Amniotic epithelial cell (primary cell): ENCODE data around the gene CENPM.

ENCODE experiments used
- DNase-seq: peaks from one replicate; pipeline ENCODE4 v3.0.0-alpha.2; 2010; ENCODE audit warnings: low read depth

The CENPM gene

DNA sequence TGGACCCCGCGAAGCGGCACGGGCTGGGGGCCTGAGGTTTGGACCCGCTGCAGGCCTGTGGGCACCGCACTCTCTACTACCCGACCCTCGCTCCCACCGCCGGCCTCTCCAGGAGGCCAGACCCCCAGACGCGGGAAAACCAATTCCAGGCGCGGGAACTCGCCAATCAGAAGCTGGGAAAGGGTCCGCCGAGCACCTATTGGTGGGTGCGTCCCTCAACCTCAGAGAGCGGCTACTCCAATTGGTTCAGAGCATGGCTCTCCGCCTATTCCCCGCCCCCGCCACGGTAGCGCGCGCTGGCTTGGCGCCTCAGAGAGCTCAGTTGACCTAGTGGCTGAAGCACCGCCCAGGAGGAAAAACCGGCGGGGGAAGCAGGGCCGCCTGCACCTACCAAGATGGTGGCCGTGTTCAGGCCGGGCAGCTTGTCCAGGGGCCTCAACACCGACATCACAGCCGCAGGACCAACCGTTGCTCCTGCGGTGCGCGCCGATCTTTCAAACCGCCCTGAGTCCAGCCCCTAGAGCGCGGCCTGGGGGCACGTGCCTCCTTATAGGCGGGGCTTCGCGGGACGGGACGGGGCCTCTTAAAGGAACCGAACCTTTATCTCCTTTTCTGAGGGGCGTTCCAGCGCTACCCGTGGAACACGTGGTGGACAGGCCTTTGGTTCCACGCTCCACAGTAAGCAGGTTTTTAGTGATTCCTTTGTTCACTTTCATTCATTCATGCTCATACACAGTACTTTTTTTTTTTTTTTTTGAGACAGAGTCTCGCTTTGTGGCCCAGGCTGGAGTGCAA is at the start of gene CENPM:
Gene CENPM, minus strand, starts transcription at position 524 of the 795 bp plus-strand sequence. Its CDS starts 76 bp downstream, at position 448.
- peak; percentile 88 for DNase-seq

DNA sequence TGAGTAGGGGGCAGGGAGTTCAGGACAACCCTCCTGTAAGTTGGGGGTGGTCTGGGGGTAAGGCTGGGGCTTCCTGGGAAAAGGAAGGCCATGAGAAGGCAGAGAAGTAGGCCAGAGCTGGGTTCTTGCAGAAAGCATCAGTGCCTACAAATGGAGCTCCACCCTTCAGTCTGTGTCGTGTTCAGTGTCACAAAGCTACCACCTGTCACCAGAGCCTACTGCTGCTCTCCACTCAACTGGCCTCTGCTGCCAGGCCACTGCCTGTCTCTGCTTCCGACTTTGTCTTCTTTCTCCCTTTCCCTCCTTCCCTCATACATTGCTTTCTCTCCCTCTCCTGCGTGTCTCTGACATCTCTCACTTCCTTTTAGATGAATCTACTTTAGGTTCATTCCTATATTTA is 48.3 kb upstream of the CENPM start:
- no peak for DNase-seq

- DNase-seq: no peak
These were observed 45.5 kb upstream of the CENPM start for GRCh38 chr22:41992496-41992895.

- no peak for DNase-seq
These were observed 44.2 kb upstream of the CENPM start for GRCh38 chr22:41991111-41991510.

DNA sequence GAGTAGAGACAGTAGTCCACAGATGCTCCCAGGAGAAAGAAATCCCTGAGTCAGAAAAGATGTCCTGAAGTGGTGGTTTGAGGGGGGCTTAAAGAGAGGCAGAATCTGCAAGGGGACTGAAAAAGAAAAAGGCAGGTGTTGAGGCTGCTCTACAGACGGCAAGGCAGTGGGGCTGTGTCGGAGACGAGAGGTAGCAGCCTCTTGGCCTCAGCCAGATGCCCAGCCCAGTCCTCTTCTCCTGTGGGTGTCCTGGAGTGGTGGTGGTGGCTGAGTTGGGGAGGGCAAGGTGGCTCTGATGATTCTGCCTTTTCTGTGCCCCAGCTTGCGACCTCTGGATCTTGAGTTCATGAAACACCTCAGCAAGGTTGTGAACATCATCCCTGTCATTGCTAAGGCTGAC is 42.3 kb upstream of the CENPM start:
- no peak for DNase-seq

- DNase-seq: no peak
These were observed 40.3 kb upstream of the CENPM start for GRCh38 chr22:41987276-41987675.

GRCh38 chr22:41983513-41984405 is 36.8 kb upstream of the CENPM start:
- DNase-seq: peak; percentile 11

GRCh38 chr22:41982865-41983264 is 35.9 kb upstream of the CENPM start:
- no peak for DNase-seq

- DNase-seq: no peak
These were observed 32.7 kb upstream of the CENPM start for GRCh38 chr22:41979423-41980250.

GRCh38 chr22:41978732-41979131 is 31.8 kb upstream of the CENPM start:
- no peak for DNase-seq

- DNase-seq: no peak
These were observed 30.1 kb upstream of the CENPM start for GRCh38 chr22:41976961-41977566.

DNA sequence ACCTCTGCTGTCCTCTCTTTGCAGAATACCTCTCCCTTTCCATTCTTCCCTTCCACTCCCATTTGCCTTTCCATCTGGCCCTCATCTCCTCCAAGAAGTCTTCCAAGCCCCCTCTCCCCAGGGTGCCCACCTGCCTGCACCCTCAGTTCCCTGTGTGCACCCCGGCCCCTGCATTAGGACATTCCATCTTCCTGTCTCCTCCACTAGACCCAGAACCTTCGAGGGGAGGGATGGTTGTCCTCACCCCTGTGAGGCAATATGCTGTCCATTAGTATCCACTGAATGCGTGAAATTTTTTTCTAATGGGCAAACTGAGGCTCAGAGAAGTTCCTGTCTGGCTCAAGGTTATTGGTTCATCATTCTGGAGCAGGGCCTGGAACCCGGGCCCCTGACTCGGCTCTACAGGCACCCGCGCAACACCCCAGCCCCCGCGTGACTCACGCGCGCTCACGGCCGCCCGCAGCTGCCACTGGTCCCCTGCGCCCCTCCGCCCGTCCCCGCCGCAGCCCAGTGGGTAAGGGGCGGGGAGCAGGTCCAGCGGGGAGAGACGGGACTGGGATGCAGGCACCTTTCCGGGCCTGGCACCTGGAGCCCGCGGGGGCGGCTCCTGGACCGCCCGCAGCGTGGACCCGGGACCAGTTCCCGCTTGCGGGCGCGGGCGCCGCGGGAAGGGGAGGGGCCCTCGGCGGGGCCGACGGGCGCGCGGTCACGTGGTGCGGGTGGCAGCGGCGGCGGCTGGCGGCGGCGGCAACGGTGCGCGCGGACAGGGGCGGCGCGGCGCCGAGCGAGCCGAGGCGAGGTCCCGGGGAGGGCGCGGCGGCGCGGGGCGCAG is 29.3 kb upstream of the CENPM start:
- DNase-seq: no peak

DNA sequence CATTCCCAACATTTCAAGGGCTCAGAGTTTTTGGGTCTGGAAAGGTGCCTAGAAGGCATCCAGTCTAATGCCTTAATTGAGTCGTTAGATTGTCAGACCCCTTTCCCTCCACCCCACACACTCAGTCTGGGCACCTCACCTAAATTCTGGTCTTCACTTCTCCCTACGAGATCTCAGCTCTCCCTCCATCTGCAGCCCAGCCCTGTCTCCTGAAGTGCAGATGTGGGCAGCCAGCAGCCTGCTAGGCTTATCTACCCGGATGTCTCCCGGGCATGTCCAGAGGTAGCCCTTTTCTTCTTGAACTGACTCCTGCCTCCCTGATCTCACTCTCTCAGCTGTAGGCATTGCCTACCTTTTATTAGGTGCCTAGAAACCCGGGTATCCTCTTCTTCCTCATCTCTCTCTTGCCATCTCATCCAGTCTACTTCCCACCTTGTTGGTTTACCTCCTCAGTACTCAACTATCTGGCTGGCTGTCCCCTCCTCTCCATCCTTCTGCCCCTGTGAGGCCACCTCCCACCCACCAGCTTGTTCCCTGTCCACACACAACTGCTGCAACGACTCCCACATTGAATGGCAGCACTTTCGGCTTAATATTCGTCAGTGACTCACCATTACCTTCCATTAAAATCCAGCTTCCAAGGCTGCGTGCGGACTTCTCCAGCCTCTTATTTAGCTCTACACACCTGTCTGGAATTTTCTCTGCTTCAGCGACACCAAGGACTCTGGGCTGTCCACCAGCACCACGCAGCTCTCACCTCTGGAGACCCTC is 28.5 kb upstream of the CENPM start:
- DNase-seq: no peak

- DNase-seq: no peak
These were observed 27.8 kb upstream of the CENPM start for GRCh38 chr22:41974691-41975290.

- no peak for DNase-seq
These were observed 24.5 kb upstream of the CENPM start for GRCh38 chr22:41971431-41971830.

DNA sequence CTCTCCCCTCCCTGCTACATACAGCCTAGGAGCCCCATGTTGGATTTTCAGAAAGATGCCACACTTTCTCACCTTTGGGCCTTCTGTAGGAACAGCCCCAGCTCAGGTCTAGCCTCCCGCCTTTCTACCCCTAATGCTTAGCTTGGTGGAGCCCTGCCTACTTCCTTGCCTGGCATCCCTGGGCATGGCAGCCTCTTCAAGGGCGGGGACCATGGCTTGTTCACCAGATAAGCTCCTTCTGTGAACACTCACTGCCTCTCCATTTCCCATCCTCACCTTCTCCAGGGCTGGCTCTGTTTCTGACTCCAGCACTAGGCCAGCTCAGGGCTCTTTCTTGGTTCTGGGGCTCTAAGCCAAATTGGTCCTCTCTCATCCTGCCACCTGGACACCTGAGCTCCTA is 23.6 kb upstream of the CENPM start:
- DNase-seq: no peak

GRCh38 chr22:41969110-41969646 is 22.2 kb upstream of the CENPM start, which contains the start of gene SEPTIN3:
Gene SEPTIN3, plus strand, starts transcription at chr22:41969443. Its CDS starts 2,050 bp downstream, at chr22:41971493.
- no peak for DNase-seq

- peak; percentile 26 for DNase-seq
These were observed 21.6 kb upstream of the CENPM start for GRCh38 chr22:41968601-41969000.

- DNase-seq: peak; percentile 94
These were observed 19.8 kb upstream of the CENPM start for GRCh38 chr22:41966607-41967240.
